NB4 (cell line): Measurements from ENCODE around the gene STK32B.

ENCODE experiments used
- MYC ChIP-seq: IDR thresholded peaks from 2 replicates; pipeline ENCODE4 v1.6.1; 2011; ENCODE audit warnings: low read depth, low read length
- POLR2A ChIP-seq: IDR thresholded peaks from 2 replicates; pipeline ENCODE4 v1.6.1; 2011; ENCODE audit warnings: mild to moderate bottlenecking; ENCODE audit not compliant: insufficient read length; ENCODE audit errors: extremely low read depth
- TF ChIP-seq, protein P1 (sequence below): IDR thresholded peaks from one replicate; pipeline ENCODE4 v1.5.1; 2012; ENCODE audit warnings: low read depth, low read length
- TF ChIP-seq, protein P2 (sequence below): IDR thresholded peaks from 2 replicates; pipeline ENCODE4 v1.6.1; 2011; ENCODE audit warnings: low read depth, low read length

DNA sequence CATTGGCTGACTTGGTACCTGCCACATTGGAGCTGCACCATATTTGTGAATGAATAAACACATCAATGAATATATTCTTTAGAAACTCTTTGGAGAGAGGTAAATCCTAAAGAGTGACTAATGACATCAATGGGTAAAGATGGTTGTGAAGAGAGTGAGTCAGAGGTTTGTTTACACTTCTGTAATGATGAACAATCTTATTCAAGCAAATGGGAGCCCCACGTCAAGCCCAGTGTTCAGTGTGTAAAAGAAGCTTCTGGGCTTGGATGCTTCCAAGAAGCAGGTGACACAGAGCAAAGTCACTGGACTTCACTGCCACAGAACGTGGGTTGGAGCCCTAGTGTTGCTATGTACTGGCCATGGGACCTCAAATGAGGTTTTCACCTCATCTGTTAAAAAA, 319.0 kb downstream of the STK32B start:
- TF ChIP-seq POLR2A (no peak), MYC (no peak)
- TF ChIP-seq, protein P1, sequence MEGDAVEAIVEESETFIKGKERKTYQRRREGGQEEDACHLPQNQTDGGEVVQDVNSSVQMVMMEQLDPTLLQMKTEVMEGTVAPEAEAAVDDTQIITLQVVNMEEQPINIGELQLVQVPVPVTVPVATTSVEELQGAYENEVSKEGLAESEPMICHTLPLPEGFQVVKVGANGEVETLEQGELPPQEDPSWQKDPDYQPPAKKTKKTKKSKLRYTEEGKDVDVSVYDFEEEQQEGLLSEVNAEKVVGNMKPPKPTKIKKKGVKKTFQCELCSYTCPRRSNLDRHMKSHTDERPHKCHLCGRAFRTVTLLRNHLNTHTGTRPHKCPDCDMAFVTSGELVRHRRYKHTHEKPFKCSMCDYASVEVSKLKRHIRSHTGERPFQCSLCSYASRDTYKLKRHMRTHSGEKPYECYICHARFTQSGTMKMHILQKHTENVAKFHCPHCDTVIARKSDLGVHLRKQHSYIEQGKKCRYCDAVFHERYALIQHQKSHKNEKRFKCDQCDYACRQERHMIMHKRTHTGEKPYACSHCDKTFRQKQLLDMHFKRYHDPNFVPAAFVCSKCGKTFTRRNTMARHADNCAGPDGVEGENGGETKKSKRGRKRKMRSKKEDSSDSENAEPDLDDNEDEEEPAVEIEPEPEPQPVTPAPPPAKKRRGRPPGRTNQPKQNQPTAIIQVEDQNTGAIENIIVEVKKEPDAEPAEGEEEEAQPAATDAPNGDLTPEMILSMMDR: no peak
- TF ChIP-seq, protein P2, sequence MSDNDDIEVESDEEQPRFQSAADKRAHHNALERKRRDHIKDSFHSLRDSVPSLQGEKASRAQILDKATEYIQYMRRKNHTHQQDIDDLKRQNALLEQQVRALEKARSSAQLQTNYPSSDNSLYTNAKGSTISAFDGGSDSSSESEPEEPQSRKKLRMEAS: no peak
